TTC549 (cell line): ENCODE data around the gene HDAC9.

ENCODE experiments used
- FAIRE-seq: peaks from 2 replicates; lab custom pipeline; 2012; peaks lifted over from hg19 to GRCh38; lab: Jason Lieb, UNC

The HDAC9 gene

GRCh38 chr7:18558503-18558902, 63.0 kb downstream of the HDAC9 start:
- FAIRE-seq: no peak

GRCh38 chr7:18558910-18559309, 63.4 kb downstream of the HDAC9 start:
- FAIRE-seq: no peak

GRCh38 chr7:18559756-18560155, 64.2 kb downstream of the HDAC9 start:
- FAIRE-seq: no peak

- FAIRE-seq: no peak
Measured at GRCh38 chr7:18564779-18565178, 69.2 kb downstream of the HDAC9 start.

- FAIRE-seq: no peak
Measured at GRCh38 chr7:18565337-18565736, 69.8 kb downstream of the HDAC9 start.

- FAIRE-seq: no peak
Measured at GRCh38 chr7:18566205-18566604, 70.7 kb downstream of the HDAC9 start.

- FAIRE-seq: no peak
Measured at GRCh38 chr7:18566829-18567228, 71.3 kb downstream of the HDAC9 start.

- FAIRE-seq: no peak
Measured at GRCh38 chr7:18570441-18570840, 74.9 kb downstream of the HDAC9 start.

GRCh38 chr7:18570890-18571478, 75.4 kb downstream of the HDAC9 start:
- no peak for FAIRE-seq

GRCh38 chr7:18572154-18572553, 76.6 kb downstream of the HDAC9 start:
- FAIRE-seq: no peak

GRCh38 chr7:18572885-18573284, 77.3 kb downstream of the HDAC9 start:
- no peak for FAIRE-seq

- FAIRE-seq: no peak
Measured at GRCh38 chr7:18573410-18574234, 78.1 kb downstream of the HDAC9 start.

GRCh38 chr7:18574235-18574540, 78.6 kb downstream of the HDAC9 start:
- FAIRE-seq: no peak

- no peak for FAIRE-seq
Measured at GRCh38 chr7:18574676-18575075, 79.1 kb downstream of the HDAC9 start.

- FAIRE-seq: no peak
Measured at GRCh38 chr7:18575622-18576572, 80.3 kb downstream of the HDAC9 start.

GRCh38 chr7:18577096-18577771, 81.7 kb downstream of the HDAC9 start:
- no peak for FAIRE-seq

- no peak for FAIRE-seq
Measured at GRCh38 chr7:18579698-18580097, 84.1 kb downstream of the HDAC9 start.

- no peak for FAIRE-seq
Measured at GRCh38 chr7:18580950-18581349, 85.4 kb downstream of the HDAC9 start.

- FAIRE-seq: no peak
Measured at GRCh38 chr7:18583305-18583704, 87.8 kb downstream of the HDAC9 start.

- FAIRE-seq: no peak
Measured at GRCh38 chr7:18590241-18590640, 94.7 kb downstream of the HDAC9 start.

- FAIRE-seq: peak; percentile 22
Measured at GRCh38 chr7:18590744-18591340, 95.3 kb downstream of the HDAC9 start.
